Endodermal cell (in vitro differentiated cells): ENCODE data around the gene MYL7. TPM values are rescaled to one million over a fixed set of nuclear protein-coding genes. Genes with fewer than 3 reads are reported as not detected.

Experiments used
- DNase-seq: peaks from one replicate; pipeline ENCODE4 v3.0.0-alpha.2; 2017
- H3K27ac ChIP-seq: 2 replicates; pipeline ENCODE4 v1.5.1; 2013; ENCODE audit warnings: mild to moderate bottlenecking, low read depth, low read length, moderate library complexity
- H3K27me3 ChIP-seq: 2 replicates; pipeline ENCODE4 v1.6.1; 2013; ENCODE audit warnings: mild to moderate bottlenecking, low read length, moderate library complexity; ENCODE audit not compliant: insufficient read depth, control insufficient read depth, poor library complexity, severe bottlenecking
- H3K36me3 ChIP-seq: 2 replicates; pipeline ENCODE4 v1.7.0; 2013; ENCODE audit warnings: mild to moderate bottlenecking, low read length, moderate library complexity; ENCODE audit not compliant: control insufficient read depth, insufficient read depth
- H3K4me1 ChIP-seq: one replicate; pipeline ENCODE4 v1.7.0; 2013; ENCODE audit warnings: low read length; ENCODE audit not compliant: control insufficient read depth, insufficient read depth
- H3K4me3 ChIP-seq: 2 replicates; pipeline ENCODE4 v1.5.1; 2013; ENCODE audit warnings: mild to moderate bottlenecking, low read length, moderate library complexity
- H3K9ac ChIP-seq: 2 replicates; pipeline ENCODE4 v1.6.1; 2013; ENCODE audit warnings: mild to moderate bottlenecking, low read length, moderate library complexity; ENCODE audit not compliant: poor library complexity, severe bottlenecking; ENCODE audit errors: extremely low read depth
- H3K9me3 ChIP-seq: 2 replicates; pipeline ENCODE4 v1.6.1; 2013; ENCODE audit warnings: mild to moderate bottlenecking, low read length, moderate library complexity; ENCODE audit not compliant: control insufficient read depth
- H3K27ac Mint-ChIP-seq: 2 replicates; pipeline ENCODE4 v1.8.0; 2020; ENCODE audit warnings: mixed read lengths
- H3K27me3 Mint-ChIP-seq: 2 replicates; pipeline ENCODE4 v1.8.0; 2021; ENCODE audit warnings: mild to moderate bottlenecking, mixed read lengths; ENCODE audit not compliant: insufficient read depth
- H3K36me3 Mint-ChIP-seq: 2 replicates; pipeline ENCODE4 v1.8.0; 2020; ENCODE audit warnings: low read depth, mixed read lengths
- H3K4me1 Mint-ChIP-seq: 2 replicates; pipeline ENCODE4 v1.8.0; 2020; ENCODE audit warnings: mixed read lengths
- H3K4me3 Mint-ChIP-seq: 2 replicates; pipeline ENCODE4 v1.8.0; 2020; ENCODE audit warnings: mild to moderate bottlenecking, moderate library complexity, mixed read lengths
- H3K9me3 Mint-ChIP-seq: 2 replicates; pipeline ENCODE4 v1.8.0; 2020; ENCODE audit warnings: mild to moderate bottlenecking, mixed read lengths
- WGBS, 2 experiments: methylation state at CpG; one replicate each; pipeline versions ENCODE4 v1.1.5 to v1.1.7; 2013; ENCODE audit warnings: missing lambda C conversion rate in 2 of 2, mixed read lengths in 1 of 2; ENCODE audit not compliant: insufficient coverage in 1 of 2, insufficient read length in 1 of 2; 5-methylcytosine and 5-hydroxymethylcytosine counted together
- total RNA-seq, 2 donors: library from RNA; stranded (reverse); fragmentation: NEBNext Ultra II Directional in 1 of 2; extraction: Animal tissue kit (Norgen Biotek cat#: 25700) in 1 of 2; gene quantifications; 2 replicates in 1 of 2; 3 replicates in 1 of 2; pipeline ENCODE4 v1.2.1, GENCODE V29; 2021
- TF ChIP-seq, protein P1 (sequence below): fragments of 200-600 bp; sonication (generic); conservative IDR thresholded peaks from 2 replicates; pipeline ENCODE4 v1.5.0; 2021; ENCODE audit warnings: antibody characterized with exemption, mild to moderate bottlenecking

Gene MYL7
- total RNA-seq, 2 donors from 2014 or later: 115 to 120 TPM

DNA sequence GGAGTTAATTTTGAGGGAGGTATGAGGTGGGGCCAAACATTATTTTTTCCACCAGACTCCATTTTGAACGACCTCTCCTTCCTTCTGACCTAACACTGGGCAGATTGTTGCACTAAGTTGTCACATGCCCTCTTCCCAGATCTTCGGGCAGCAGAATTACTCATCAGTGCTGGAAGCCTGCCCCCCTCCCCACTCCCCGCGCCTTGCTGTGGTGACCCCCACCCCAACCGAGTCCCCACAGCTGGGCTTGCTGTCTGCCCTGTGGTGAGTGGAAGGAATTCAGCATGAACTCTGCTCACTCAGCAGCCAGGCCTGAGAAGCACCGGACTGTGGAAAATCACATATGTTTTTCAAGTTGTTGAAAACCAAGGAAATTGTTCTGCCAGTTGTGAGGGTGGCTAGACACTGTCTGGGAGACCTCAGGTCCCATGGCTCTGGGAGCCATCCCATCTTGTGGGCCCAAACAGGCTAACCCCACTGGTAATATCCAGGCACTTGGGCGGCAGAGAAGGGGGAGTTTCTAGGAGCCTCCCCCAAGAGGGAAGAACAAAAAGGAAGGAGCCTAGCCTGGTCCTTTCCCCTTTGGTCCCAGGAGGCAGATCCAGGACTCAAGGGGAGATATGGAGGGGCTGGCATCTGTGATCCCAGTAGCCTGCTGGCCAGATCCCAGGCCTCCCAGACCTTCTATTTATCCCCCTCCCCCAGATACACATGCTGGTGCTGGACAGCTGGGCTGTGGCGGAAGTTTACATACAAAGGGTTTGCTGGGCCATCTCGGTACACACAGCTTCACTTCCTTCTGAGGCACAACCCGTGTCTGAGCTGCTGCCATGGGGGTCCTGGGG, 40.5 kb downstream of the MYL7 start:
- Histone ChIP-seq H3K27ac (peak overlapping the region; percentile 51), H3K9me3 (no peaks in the 10 kb centered on the region), H3K4me1 (no peaks in the 10 kb centered on the region), H3K27me3 (peaks cover 5% of the 10 kb centered on the region), H3K4me3 (no peak overlapping the region), H3K9ac (no peak overlapping the region), H3K36me3 (no peaks in the 10 kb centered on the region)
- DNase-seq: no peak
- Mint-ChIP-seq H3K9me3 (no peaks in the 10 kb centered on the region), H3K27ac (no peak overlapping the region), H3K36me3 (no peaks in the 10 kb centered on the region), H3K4me1 (peaks cover 6% of the 10 kb centered on the region), H3K4me3 (no peak overlapping the region), H3K27me3 (peaks cover 21% of the 10 kb centered on the region)
- 89 to 90% methylated on average over 2 to 10 of the region's 10 CpGs for WGBS, 2 experiments
- TF ChIP-seq, protein P1, sequence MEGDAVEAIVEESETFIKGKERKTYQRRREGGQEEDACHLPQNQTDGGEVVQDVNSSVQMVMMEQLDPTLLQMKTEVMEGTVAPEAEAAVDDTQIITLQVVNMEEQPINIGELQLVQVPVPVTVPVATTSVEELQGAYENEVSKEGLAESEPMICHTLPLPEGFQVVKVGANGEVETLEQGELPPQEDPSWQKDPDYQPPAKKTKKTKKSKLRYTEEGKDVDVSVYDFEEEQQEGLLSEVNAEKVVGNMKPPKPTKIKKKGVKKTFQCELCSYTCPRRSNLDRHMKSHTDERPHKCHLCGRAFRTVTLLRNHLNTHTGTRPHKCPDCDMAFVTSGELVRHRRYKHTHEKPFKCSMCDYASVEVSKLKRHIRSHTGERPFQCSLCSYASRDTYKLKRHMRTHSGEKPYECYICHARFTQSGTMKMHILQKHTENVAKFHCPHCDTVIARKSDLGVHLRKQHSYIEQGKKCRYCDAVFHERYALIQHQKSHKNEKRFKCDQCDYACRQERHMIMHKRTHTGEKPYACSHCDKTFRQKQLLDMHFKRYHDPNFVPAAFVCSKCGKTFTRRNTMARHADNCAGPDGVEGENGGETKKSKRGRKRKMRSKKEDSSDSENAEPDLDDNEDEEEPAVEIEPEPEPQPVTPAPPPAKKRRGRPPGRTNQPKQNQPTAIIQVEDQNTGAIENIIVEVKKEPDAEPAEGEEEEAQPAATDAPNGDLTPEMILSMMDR: no peak

DNA sequence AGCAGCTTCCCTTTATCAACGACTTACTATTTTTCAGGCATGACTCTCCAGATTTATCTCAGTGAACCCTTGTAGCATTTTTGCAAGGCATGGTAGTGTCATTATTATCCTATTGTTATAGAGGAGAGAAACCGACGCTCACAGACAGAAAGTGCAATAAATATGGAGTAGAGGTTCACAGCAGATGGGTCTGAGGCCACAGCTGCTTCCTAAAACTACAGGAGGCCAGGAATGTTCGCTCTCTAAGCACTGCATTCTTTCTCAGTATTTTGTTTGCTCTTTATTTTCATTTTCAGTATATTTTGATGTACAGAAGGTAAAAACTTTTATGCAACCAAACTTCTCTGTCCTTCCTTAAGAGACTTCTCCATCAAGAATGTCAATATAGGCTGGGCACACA, 41.5 kb downstream of the MYL7 start:
- Histone ChIP-seq H3K27me3 (peaks cover 5% of the 10 kb centered on the region), H3K27ac (no peak overlapping the region), H3K9me3 (no peaks in the 10 kb centered on the region), H3K4me1 (no peaks in the 10 kb centered on the region), H3K36me3 (no peaks in the 10 kb centered on the region), H3K4me3 (no peak overlapping the region), H3K9ac (no peak overlapping the region)
- H3K36me3 Mint-ChIP-seq: no peaks in the 10 kb centered on the region
- no peak overlapping the region for H3K4me3 Mint-ChIP-seq
- 90 to 92% methylated on average over 2 to 4 of the region's 4 CpGs for WGBS, 2 experiments
- TF ChIP-seq, protein P1: no peak
- H3K27ac Mint-ChIP-seq: no peak overlapping the region
- peaks cover 16% of the 10 kb centered on the region for H3K27me3 Mint-ChIP-seq
- no peak for DNase-seq
- no peaks in the 10 kb centered on the region for H3K9me3 Mint-ChIP-seq
- no peaks in the 10 kb centered on the region for H3K4me1 Mint-ChIP-seq

GRCh38 chr7:44098092-44099068, 42.8 kb downstream of the MYL7 start:
- Histone ChIP-seq H3K27ac (no peak overlapping the region), H3K27me3 (peaks cover 2% of the 10 kb centered on the region), H3K36me3 (no peaks in the 10 kb centered on the region), H3K4me3 (no peak overlapping the region), H3K4me1 (no peaks in the 10 kb centered on the region), H3K9ac (no peak overlapping the region), H3K9me3 (no peaks in the 10 kb centered on the region)
- DNase-seq: no peak
- no peaks in the 10 kb centered on the region for H3K36me3 Mint-ChIP-seq
- no peak overlapping the region for H3K4me3 Mint-ChIP-seq
- WGBS, 2 experiments: 90 to 96% methylated on average over 4 to 5 of the region's 6 CpGs
- TF ChIP-seq, protein P1: no peak
- H3K27ac Mint-ChIP-seq: no peak overlapping the region
- H3K27me3 Mint-ChIP-seq: peaks cover 17% of the 10 kb centered on the region
- no peaks in the 10 kb centered on the region for H3K4me1 Mint-ChIP-seq
- H3K9me3 Mint-ChIP-seq: no peaks in the 10 kb centered on the region
